Stimulated activated CD8-positive, alpha-beta memory T cell treated with anti-CD3 and anti-CD28 coated beads, Interleukin-15, amount 100 ng/mL, for 48 hours (primary cell): ENCODE results near the gene GAK.
"Not testable (repeated sequence)": the region's sequence is repeated elsewhere in the genome, so short reads cannot be mapped to it uniquely, and the experiment has no call there.

Source experiments
- DNase-seq, 2 donors: peaks; one replicate each; pipeline ENCODE4 v3.0.0-alpha.2; 2020; ENCODE audit warnings: low read depth in 2 of 2

Gene GAK

GRCh38 chr4:931960-932712 is at the start of gene GAK, which contains the start of gene TMEM175:
Gene GAK (minus strand): TSS chr4:932316. CDS start chr4:932187, 129 bp downstream.
Gene TMEM175 (plus strand): TSS chr4:932460. CDS start chr4:947740, 15,280 bp downstream.
- peak; percentile 98 for DNase-seq

DNA sequence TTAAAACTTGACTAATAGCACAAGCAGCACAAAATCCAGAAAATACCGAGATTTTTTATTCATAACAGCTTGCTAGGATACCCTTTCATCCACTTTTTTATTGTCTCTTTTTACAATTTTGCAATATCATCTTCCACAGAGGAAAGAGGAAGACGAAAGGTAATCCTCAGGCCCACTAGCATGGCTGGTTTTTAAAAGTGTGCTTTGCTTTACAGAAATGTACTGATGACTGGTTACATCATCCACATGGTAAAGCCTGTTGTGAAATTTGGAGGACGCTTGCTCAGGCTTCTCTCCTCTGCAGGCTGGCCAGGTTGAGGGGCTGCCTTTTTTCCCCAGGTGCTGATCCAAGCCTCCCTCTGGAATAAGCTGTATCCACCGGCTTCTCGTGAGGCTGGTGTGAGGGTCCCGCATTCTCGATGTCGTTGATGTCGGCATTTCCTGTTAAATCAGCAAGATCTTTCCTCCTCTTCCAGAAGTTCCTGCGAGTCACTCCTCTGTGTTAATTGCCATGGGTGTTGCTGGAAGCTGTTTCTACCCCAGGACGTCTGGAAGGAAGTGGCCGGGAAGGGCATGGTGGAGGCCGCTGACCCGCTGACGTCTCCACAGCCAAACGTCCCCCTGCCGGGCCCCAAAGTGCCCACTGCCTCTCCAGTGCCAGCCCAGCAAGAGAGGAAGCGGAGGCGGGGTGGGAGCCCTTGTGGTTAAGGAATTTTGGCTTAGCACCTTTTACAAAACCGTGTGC is 47.0 kb upstream of the GAK start:
- DNase-seq = no peak

DNA sequence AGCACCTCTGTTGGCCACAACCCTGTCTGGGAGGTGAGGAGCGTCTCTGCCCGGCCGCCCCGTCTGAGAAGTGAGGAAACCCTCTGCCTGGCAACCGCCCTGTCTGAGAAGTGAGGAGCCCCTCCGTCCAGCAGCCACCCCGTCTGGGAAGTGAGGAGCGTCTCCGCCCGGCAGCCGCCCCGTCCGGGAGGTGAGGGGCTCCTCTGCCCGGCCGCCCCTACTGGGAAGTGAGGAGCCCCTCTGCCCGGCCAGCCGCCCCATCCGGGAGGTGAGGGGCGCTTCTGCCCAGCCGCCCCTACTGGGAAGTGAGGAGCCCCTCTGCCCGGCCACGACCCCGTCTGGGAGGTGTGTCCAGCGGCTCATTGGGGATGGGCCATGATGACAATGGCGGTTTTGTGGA is 43.9 kb upstream of the GAK start:
- not testable (repeated sequence) for DNase-seq

- DNase-seq = no peak
Measured at GRCh38 chr4:974668-975067, 42.6 kb upstream of the GAK start.

- peak; percentile 77 to 83 for DNase-seq
Measured at GRCh38 chr4:973431-974397, 41.6 kb upstream of the GAK start, which contains the start of gene DGKQ. Gene DGKQ (minus strand): TSS chr4:973569. CDS start chr4:973482, 87 bp downstream.

- DNase-seq = peak; percentile 20 to 28
Measured at GRCh38 chr4:972651-973424, 40.7 kb upstream of the GAK start.

GRCh38 chr4:971666-972500 is 39.8 kb upstream of the GAK start:
- DNase-seq = no peak

- DNase-seq = no peak
Measured at GRCh38 chr4:970854-971520, 38.9 kb upstream of the GAK start.

- no peak for DNase-seq
Measured at GRCh38 chr4:970046-970745, 38.1 kb upstream of the GAK start.

DNA sequence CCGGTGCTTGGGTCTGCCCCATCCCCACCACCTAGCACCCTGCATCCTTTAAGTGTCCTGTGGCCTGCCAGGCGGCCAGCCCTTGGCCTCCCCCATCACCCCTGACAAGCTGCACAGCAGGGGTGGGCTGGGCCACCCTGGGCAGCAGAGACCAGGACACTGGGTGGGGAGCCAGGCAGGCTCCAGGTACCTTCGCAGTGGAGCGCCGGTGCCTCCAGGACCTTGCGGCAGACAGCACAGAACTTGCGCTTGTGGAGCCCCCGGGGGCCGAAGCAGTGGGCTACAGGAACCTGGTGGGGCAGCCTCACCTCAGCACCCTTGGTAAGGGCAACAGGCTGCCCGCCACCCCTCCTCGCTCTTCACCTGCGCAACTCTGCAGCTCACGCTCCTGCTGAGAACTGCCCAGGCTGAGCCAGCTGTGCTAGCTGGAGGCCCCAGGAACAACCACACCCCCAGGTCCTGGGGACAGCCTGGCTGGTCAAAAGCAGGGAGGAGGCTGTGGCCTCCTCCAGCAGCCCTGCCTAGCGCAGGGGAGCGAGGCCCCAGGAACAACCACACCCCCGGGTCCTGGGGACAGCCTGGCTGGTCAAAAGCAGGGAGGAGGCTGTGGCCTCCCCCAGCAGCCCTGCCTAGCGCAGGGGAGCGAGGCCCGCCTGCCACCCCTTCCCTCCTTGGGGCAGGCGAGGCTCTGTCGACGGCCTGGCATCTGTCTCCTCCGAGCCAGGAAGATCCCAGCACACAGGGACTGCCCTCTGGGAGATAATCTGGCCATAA is 36.7 kb upstream of the GAK start:
- DNase-seq = no peak

DNA sequence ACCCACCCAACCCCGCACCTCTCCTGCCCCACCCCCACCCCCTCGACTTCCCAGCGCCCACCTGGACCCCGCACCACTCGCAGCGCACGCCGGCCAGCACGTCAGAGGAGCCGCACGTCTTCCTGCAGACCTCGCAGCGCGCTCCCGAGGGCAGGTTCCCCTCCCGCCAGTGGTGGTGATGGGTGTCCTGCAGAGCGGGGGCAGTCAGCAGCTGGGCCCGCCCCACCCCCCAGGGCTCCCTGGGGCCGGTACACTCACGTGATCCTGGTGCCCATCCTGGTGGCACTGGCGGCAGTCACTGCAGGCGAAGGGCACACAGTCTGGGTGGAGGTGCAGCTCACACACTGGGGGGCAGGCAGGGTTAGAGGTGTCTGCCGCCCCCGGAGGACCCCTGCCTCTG is 36.1 kb upstream of the GAK start:
- DNase-seq = no peak

DNA sequence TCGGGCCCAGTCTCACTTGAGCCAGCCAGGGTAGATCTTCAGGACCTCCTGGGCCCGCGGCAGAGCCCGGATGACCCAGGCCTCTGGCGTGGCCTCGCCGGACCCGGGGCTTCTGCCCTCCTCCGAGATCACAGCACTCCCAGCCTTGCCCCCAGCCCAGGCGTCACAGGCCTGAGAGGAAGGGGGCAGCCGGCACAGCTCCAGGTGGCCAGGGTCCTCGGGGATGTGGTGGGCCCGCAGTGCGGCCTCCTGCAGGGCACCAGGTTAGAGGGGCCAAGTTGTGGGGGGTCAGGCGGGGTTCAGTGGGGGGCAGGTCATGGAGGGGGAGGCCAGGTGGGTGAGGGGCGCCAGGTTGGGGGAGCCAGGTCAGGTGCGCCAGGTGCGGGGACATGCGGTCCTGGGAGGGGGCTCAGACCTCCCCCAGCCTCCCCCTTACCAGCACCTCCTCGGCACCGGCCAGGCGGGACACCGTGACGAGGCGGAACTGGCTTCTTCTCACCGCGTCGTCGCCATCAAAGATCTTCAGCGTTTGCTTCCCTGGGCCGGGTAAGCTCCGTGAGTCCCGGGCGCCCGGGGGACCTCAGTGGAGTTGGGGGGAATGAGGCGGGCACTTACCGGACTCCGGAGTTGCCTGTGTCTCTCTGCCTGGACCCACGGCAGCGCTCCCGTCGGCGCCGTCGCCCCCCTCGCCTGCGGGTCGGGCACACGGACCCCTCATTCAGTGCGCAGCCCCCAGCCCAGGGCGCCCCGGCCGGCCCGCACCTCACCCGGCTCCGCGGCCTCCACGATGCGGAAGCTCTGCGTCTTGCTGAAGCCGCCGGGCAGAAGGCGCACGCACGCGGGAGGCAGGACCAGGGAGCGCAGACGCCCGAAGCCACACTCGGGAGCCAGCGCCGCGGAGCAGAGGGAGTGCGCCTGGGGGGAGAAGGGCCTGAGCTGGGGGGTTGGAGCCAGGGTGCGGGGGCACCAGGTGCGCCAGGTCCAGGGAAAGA is 35.3 kb upstream of the GAK start:
- no peak for DNase-seq

DNA sequence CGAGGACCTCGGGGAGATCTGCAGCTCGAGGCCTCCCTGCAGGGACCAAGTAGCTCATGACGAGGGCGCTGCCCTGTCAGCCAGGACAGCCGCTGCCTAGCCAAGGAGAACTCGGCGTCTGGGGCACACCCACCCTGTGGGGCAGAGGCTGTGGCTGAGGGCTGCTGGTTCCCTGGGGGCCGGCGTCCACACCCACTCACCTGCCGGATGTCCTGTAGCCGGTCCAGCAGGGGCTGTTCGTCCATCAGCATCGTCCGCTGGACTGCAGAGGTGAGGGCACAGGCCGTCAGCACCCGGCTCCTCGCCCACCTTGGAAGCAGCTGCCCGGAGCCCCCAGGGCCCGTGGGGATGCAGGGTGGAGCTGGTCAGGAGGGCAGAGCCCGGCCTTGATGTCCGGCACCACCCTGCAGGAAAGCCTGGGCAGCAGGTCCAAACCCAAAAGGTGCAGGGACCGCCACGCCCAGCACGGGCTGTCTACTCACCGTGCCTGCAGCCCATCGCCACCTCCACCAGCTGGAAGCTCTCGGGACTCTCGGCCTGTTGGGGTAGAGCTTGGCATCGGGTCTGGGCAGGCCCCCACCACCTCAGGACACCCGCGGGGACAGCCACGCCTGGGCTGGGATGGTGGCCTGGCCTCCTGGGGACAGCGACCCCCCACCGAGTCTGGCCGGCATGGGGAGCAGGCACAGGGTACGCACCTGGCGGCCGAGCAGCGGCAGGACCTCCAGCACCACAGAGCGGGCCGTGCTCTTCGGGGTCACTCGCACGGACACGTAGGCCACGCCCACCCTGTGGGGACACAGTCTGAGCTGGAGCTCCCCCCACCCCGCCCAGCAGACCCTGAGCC is 34.4 kb upstream of the GAK start:
- no peak for DNase-seq

DNA sequence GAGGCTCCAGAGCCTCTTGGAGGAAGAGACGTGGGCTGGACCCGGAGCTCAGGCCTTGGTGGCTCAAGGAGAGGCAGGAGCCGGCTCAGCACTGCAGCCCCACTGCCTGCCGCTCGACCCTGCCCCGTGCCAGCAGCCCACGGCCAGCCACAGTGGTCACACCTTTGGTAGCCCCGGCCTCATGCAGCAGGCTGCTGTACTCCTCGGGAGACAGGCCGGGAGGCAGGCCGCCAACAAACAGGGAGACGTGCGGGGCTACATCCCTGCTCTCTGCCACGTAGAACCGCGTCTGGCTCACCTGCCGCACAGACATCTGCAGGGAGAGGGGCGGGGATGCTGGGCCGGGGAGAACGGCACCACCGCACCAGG is 33.6 kb upstream of the GAK start:
- DNase-seq = no peak

GRCh38 chr4:965048-965765 is 33.1 kb upstream of the GAK start:
- DNase-seq = no peak
